GM12878 (cell line): Measurements from ENCODE around the gene UNC13A. TPM values are rescaled to one million over a fixed set of nuclear protein-coding genes. Genes with fewer than 3 reads are reported as not detected.

Source experiments
- BACH1 ChIP-seq: fragments of 450-650 bp; IDR thresholded peaks from 2 replicates; pipeline ENCODE4 v1.6.1; 2017; ENCODE audit warnings: mild to moderate bottlenecking, borderline replicate concordance
- BCL3 ChIP-seq: IDR thresholded peaks from 2 replicates; pipeline ENCODE4 v1.6.1; 2011; ENCODE audit warnings: borderline replicate concordance, low read depth, mild to moderate bottlenecking, moderate library complexity, low read length; ENCODE audit not compliant: insufficient read depth, poor library complexity, severe bottlenecking
- BHLHE40 ChIP-seq, 2 experiments: fragments of 450-650 bp in 1 of 2; IDR thresholded peaks; 2 replicates each; pipeline ENCODE4 v1.6.1; 2011 to 2017; ENCODE audit warnings: low read depth in 2 of 2, borderline replicate concordance in 1 of 2, improper control_type of control experiment in 1 of 2, low read length in 1 of 2, mild to moderate bottlenecking in 1 of 2
- CBFB ChIP-seq: IDR thresholded peaks from 2 replicates; pipeline ENCODE4 v1.6.1; 2016; ENCODE audit warnings: antibody characterized with exemption, low read depth
- DPF2 ChIP-seq: fragments of 450-650 bp; IDR thresholded peaks from 2 replicates; pipeline ENCODE4 v1.6.1; 2017; ENCODE audit warnings: mild to moderate bottlenecking
- E2F4 ChIP-seq: IDR thresholded peaks from 2 replicates; pipeline ENCODE4 v1.6.1; 2012; ENCODE audit warnings: low read depth, low read length, improper control_type of control experiment
- GABPA ChIP-seq: IDR thresholded peaks from 2 replicates; pipeline ENCODE4 v1.6.1; 2014; ENCODE audit warnings: antibody characterized with exemption, low read depth, mild to moderate bottlenecking, inconsistent platforms
- HDGF ChIP-seq: fragments of 450-650 bp; IDR thresholded peaks from 2 replicates; pipeline ENCODE4 v1.6.1; 2016; ENCODE audit warnings: antibody characterized with exemption
- IKZF1 ChIP-seq: fragments of 450-650 bp; conservative IDR thresholded peaks from 2 replicates; pipeline ENCODE4 v1.6.1; 2017; ENCODE audit warnings: antibody characterized with exemption, mild to moderate bottlenecking
- LARP7 ChIP-seq: fragments of 450-650 bp; IDR thresholded peaks from 2 replicates; pipeline ENCODE4 v1.6.1; 2017; ENCODE audit warnings: mild to moderate bottlenecking
- ZNF592 ChIP-seq: fragments of 450-650 bp; IDR thresholded peaks from 2 replicates; pipeline ENCODE4 v1.6.1; 2017; ENCODE audit warnings: mild to moderate bottlenecking, moderate library complexity
- polyA plus RNA-seq, 11 experiments: library from polyadenylated mRNA; depleted of rRNA in 4 of 11; unstranded in 6 of 11; stranded (reverse) in 5 of 11; fragments of >200 nt; fragmentation: Nextera tagmentation in 4 of 11; fragmentation: Illumina TruSeq in 1 of 11; extraction: Ambion mirVana in 4 of 11; extraction: Trizol in 1 of 11; gene quantifications; 1 replicate in 1 of 11; 2 replicates in 10 of 11; pipeline versions ENCODE4 v1.2.1 to v1.2.3, GENCODE V29; 2011 to 2016; ENCODE audit warnings: inconsistent platforms in 2 of 11, missing spikeins in 2 of 11, low read depth in 1 of 11
- total RNA-seq, 4 experiments: library from RNA; depleted of rRNA in 3 of 4; stranded (reverse); fragments of >200 nt in 3 of 4; fragmentation: Illumina TruSeq in 1 of 4; extraction: Trizol in 1 of 4; gene quantifications; 2 replicates each; pipeline versions ENCODE4 v1.2.1 to v1.2.3, GENCODE V29; 2013 to 2021

Gene UNC13A
- total and polyA plus RNA-seq, 10 of the 15 experiments (the other 5 are each of a cell fraction or from before 2014, with no cell fraction given) = under 0.01 to 0.23 (median 0.13) TPM; not detected in 1

- TF ChIP-seq ZNF592 = no peak
- 0 out of 2 replicates have a peak, but pooled peaks have one; percentile 50 for TF ChIP-seq DPF2
- TF ChIP-seq IKZF1 = 0 out of 2 replicates have a peak, but pooled peaks have one; percentile 10
- no peak for TF ChIP-seq GABPA
- peak; percentile 40; the same call in 1 of the 2 replicates for TF ChIP-seq HDGF
- TF ChIP-seq LARP7 = peak; percentile 73
- TF ChIP-seq BCL3 = peak; percentile 39
- peak; percentile 13 for TF ChIP-seq BACH1
- 0 out of 2 replicates have a peak, but pooled peaks have one; percentile 13 for TF ChIP-seq E2F4
- peak in 1 of 2 experiments; percentile 71; a peak in 1 of 4 replicates for TF ChIP-seq BHLHE40 (IDR thresholded peaks at IDR 0.05; ENCODE audit: borderline replicate concordance in 1 of 2, low read depth in 2 of 2, low read length in 1 of 2)
- no peak for TF ChIP-seq CBFB
Observed at GRCh38 chr19:17555929-17556813, 132.0 kb downstream of the UNC13A start (continued).
